ENCODE measurements around the gene SCN5A. TPM values are rescaled to one million over a fixed set of nuclear protein-coding genes. Genes with fewer than 3 reads are reported as not detected.

Gene SCN5A
- total and polyA plus RNA-seq, 7 donors: under 0.01 to 1.9 (median 0.51) TPM

DNA sequence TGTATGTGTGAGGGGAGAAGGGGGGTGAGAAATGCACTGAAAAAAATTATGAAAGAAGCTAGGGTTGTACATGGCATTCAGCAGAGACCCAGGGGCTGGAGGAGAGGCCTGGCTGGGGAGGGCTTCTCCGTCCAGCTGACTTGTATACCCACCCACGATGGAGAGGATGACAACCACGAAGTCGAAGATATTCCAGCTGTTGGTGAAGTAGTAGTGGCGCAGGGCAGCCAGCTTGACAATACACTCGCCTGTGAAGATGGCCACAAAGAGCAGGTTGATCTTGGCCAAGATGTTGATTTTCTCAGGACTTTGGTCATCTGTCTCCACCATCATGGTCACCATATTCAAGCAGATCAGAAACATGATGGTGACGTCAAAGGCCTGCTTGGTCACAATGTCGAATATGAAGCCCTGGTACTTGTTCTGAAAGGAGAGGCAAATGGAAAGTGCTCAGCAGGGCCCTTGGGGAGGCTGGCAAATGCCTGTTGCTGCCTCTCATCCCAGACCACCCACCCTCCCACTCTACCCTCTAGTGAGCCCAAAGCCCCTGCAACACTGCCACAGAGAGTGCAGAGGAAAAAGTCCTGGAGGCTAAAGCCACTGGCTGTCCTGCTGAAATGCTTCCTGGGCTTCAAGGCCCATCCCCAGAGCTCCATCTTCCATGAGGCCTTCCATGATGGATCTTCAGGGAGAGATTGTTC, 95.2 kb downstream of the SCN5A start:
- Histone ChIP-seq H3K27me3 (no peaks in the 10 kb centered on the region), H3K4me3 (no peak overlapping the region), H3K36me3 (no peaks in the 10 kb centered on the region), H3K9me3 (peaks cover 0 to 3% (median 0%) of the 10 kb centered on the region in 4 donors), H3K4me1 (no peaks in the 10 kb centered on the region), H3K27ac (no peak overlapping the region)
- TF ChIP-seq, protein P1, sequence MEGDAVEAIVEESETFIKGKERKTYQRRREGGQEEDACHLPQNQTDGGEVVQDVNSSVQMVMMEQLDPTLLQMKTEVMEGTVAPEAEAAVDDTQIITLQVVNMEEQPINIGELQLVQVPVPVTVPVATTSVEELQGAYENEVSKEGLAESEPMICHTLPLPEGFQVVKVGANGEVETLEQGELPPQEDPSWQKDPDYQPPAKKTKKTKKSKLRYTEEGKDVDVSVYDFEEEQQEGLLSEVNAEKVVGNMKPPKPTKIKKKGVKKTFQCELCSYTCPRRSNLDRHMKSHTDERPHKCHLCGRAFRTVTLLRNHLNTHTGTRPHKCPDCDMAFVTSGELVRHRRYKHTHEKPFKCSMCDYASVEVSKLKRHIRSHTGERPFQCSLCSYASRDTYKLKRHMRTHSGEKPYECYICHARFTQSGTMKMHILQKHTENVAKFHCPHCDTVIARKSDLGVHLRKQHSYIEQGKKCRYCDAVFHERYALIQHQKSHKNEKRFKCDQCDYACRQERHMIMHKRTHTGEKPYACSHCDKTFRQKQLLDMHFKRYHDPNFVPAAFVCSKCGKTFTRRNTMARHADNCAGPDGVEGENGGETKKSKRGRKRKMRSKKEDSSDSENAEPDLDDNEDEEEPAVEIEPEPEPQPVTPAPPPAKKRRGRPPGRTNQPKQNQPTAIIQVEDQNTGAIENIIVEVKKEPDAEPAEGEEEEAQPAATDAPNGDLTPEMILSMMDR (IDR thresholded peaks at IDR 0.05): no peak
- TF ChIP-seq EP300 (IDR thresholded peaks at IDR 0.05) (no peak), POLR2A (IDR thresholded peaks at IDR 0.05) (no peak), POLR2AphosphoS5 (IDR thresholded peaks at IDR 0.05) (no peak)
- intact Hi-C loops (cut with DNase I): no loop called here
- peak; percentile 25 for DNase-seq
- WGBS, 2 donors: 92 to 94% methylated on average over 8 of the region's 8 CpGs

DNA sequence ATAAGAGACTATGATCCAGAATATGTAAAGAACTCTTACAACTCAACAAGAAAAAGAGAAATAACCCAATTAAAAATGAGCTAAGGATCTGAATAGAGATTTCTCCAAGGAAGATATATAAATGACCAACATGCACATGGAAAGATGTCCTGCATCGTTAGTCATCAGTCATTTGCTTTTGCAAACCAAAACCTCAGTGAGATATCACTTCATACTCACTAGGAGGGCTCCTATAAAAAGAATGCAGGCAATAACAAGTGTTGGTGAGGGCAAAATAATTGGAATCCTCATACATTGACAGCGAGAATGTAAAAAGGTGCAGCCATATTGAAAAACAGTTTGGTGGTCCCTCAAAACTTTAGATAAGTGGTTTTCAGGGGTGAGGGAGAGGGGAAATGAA, 96.4 kb downstream of the SCN5A start:
- intact Hi-C loops (cut with DNase I): no loop called here
- DNase-seq: no peak
- WGBS, 2 donors: 91 to 95% methylated on average over 2 of the region's 2 CpGs
- Histone ChIP-seq H3K27me3 (no peaks in the 10 kb centered on the region), H3K9me3 (peaks cover 0 to 3% (median 0%) of the 10 kb centered on the region in 4 donors), H3K36me3 (no peaks in the 10 kb centered on the region), H3K4me3 (no peak overlapping the region), H3K4me1 (no peaks in the 10 kb centered on the region), H3K27ac (no peak overlapping the region)
- TF ChIP-seq, protein P1 (IDR thresholded peaks at IDR 0.05): no peak
- TF ChIP-seq POLR2A (IDR thresholded peaks at IDR 0.05) (no peak), POLR2AphosphoS5 (IDR thresholded peaks at IDR 0.05) (no peak), EP300 (IDR thresholded peaks at IDR 0.05) (no peak)

DNA sequence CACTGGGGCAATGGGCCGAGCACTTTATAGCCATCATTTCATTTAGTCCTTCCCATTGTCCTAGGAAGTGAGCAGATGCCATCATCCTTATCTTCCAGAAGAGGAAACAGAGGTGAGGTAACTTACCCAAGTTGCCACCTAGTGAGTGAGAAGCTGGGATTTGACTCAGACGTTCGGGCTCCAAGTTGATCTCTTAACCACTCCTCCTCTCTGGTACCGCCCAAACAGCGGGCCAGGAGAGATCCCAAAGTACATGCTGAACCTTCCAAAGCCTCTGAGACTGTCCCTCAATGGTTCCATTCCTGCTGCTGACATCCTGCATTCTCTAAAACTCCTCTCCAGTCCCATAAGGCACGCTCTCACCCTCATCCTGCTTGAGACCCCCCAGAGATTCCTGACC, 97.1 kb downstream of the SCN5A start:
- no peak overlapping the region for H3K27ac ChIP-seq
- 62 to 81% methylated on average over 6 of the region's 6 CpGs for WGBS, 2 donors

DNA sequence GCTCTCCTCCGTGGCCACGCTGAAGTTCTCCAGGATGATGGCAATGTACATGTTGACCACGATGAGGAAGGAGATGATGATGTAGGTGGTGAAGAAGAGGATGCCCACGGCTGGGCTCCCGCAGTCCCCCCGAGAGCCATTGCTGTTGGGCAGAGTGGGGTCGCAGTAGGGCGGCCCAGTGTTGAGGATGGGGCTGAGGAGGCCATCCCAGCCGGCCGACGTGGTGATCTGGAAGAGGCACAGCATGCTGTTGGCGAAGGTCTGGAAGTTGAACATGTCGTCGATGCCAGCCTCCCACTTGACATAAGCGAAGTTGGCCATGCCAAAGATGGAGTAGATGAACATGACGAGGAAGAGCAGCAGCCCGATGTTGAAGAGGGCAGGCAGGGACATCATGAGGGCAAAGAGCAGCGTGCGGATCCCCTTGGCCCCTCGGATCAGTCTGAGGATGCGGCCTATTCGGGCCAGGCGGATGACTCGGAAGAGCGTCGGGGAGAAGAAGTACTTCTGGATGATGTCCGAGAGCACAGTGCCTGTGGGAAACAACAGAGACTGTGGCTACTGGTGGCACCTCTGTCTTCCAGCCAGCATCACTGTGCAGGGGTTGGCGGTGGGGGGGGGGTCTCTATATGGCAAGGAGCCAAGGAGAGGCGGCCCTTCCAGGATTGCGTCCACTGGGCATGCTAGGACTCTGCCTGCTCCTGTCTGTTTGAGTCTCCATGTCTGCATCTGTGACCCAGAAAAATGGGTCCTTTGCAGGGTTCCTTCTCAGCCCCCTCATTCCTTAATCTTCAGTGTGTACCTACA, 98.3 kb downstream of the SCN5A start:
- DNase-seq: no peak
- WGBS, 2 donors: 96 to 97% methylated on average over 30 of the region's 30 CpGs
- H3K4me3 ChIP-seq: no peak overlapping the region
- intact Hi-C loops (cut with DNase I): no loop called here
- TF ChIP-seq, protein P1 (IDR thresholded peaks at IDR 0.05): no peak
- TF ChIP-seq POLR2AphosphoS5 (IDR thresholded peaks at IDR 0.05) (no peak), EP300 (IDR thresholded peaks at IDR 0.05) (no peak), POLR2A (IDR thresholded peaks at IDR 0.05) (no peak)
- H3K9me3 ChIP-seq: peaks cover 0 to 3% (median 0%) of the 10 kb centered on the region in 4 donors
- no peak overlapping the region for H3K27ac ChIP-seq
- H3K27me3 ChIP-seq: no peaks in the 10 kb centered on the region
- no peaks in the 10 kb centered on the region for H3K36me3 ChIP-seq
- no peaks in the 10 kb centered on the region for H3K4me1 ChIP-seq

More for the DNA sequence above, 97.1 kb downstream of the SCN5A start:
- H3K9me3 ChIP-seq: peaks cover 0 to 3% (median 0%) of the 10 kb centered on the region in 4 donors
- no peaks in the 10 kb centered on the region for H3K36me3 ChIP-seq
- intact Hi-C loops (cut with DNase I): no loop called here
- no peak for TF ChIP-seq POLR2A (IDR thresholded peaks at IDR 0.05)
- TF ChIP-seq, protein P1 (IDR thresholded peaks at IDR 0.05): no peak
- TF ChIP-seq POLR2AphosphoS5 (IDR thresholded peaks at IDR 0.05): no peak
- TF ChIP-seq EP300 (IDR thresholded peaks at IDR 0.05): no peak
- DNase-seq: no peak
- H3K27me3 ChIP-seq: no peaks in the 10 kb centered on the region
- H3K4me1 ChIP-seq: no peaks in the 10 kb centered on the region
- H3K4me3 ChIP-seq: no peak overlapping the region
